Effector memory CD4-positive, alpha-beta T cell (primary cell): ENCODE data around the gene DNAJB2.

Experiments used
- DNase-seq, 3 donors: peaks; one replicate each; pipeline ENCODE4 v3.0.0-alpha.2; 2020
- H3K27ac ChIP-seq: 2 replicates; pipeline ENCODE4 v1.7.0; 2013; ENCODE audit warnings: mild to moderate bottlenecking, low read length, moderate library complexity; ENCODE audit not compliant: insufficient read depth, poor library complexity, severe bottlenecking
- H3K27me3 ChIP-seq: replicated peaks from 2 replicates; pipeline ENCODE4 v1.7.0; 2013; ENCODE audit warnings: mild to moderate bottlenecking, low read length; ENCODE audit not compliant: insufficient read depth, control insufficient read depth, poor library complexity, severe bottlenecking
- H3K36me3 ChIP-seq: 2 replicates; pipeline ENCODE4 v1.7.0; 2013; ENCODE audit warnings: mild to moderate bottlenecking, low read length, moderate library complexity; ENCODE audit not compliant: control insufficient read depth, insufficient read depth
- H3K4me1 ChIP-seq: 2 replicates; pipeline ENCODE4 v1.7.0; 2013; ENCODE audit warnings: low read length, mild to moderate bottlenecking; ENCODE audit not compliant: control insufficient read depth, insufficient read depth, poor library complexity, severe bottlenecking
- H3K4me3 ChIP-seq: 2 replicates; pipeline ENCODE4 v1.7.0; 2013; ENCODE audit warnings: low read length, low read depth, mild to moderate bottlenecking; ENCODE audit not compliant: insufficient read depth, poor library complexity, severe bottlenecking
- H3K9me3 ChIP-seq: 2 replicates; pipeline ENCODE4 v1.7.0; 2013; ENCODE audit warnings: mild to moderate bottlenecking, low read length, moderate library complexity; ENCODE audit not compliant: control insufficient read depth

DNAJB2 gene

DNA sequence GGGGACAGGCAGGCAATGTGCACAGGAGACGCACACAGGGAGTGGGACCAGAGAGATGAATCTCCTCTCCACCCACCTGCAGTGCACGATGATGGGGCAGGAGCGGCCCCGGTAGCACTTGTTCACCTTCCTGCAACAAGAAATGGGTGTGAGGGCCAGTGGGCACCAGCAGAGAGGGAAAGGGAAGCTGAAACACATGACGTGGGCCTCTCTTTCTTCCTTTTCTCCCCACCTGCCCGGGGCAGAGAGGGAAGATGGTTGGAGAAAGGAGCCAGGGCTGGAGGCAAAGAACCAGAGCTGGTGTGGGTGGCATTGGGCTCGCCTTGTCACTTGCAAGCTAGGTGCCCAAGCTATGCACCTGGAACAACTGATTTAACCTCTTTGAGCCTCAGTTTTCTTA lies 12.2 kb downstream of the DNAJB2 start:
- Histone ChIP-seq H3K36me3 (peaks cover 5% of the 10 kb centered on the region), H3K4me3 (no peak overlapping the region), H3K9me3 (no peaks in the 10 kb centered on the region), H3K27me3 (no peaks in the 10 kb centered on the region), H3K4me1 (peaks cover 4% of the 10 kb centered on the region), H3K27ac (no peak overlapping the region)
- no peak for DNase-seq

DNA sequence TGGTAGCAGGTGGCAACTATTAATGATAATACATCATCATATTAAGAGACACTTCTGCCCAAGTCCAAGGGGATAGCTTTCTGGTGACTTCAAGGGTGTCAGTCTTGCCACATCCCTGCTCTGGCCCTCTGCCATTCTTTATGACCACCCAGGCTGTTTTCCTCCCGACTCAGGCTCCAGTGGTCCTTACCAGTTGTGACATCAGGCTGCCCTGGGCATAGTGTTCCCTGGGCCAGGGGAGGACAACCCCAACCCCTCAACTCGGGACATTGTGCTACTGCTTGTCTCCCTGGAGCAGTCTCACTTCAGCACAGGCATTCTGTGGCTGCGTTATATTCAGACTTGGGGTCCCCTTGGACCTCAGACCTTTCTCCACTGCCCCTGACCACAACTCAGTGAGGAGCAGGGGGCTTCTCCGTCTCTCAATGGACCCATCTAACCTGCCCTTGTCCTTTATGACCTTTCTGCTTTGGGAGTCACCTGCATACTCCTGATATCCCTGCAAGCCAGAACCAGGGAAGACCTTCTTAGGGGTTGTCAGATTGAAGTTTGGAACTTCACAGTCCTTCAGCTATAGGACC lies 12.8 kb downstream of the DNAJB2 start:
- no peaks in the 10 kb centered on the region for H3K36me3 ChIP-seq
- no peak overlapping the region for H3K27ac ChIP-seq
- DNase-seq: no peak
- H3K27me3 ChIP-seq: no peaks in the 10 kb centered on the region
- no peaks in the 10 kb centered on the region for H3K9me3 ChIP-seq
- H3K4me1 ChIP-seq: peaks cover 4% of the 10 kb centered on the region
- no peak overlapping the region for H3K4me3 ChIP-seq

DNA sequence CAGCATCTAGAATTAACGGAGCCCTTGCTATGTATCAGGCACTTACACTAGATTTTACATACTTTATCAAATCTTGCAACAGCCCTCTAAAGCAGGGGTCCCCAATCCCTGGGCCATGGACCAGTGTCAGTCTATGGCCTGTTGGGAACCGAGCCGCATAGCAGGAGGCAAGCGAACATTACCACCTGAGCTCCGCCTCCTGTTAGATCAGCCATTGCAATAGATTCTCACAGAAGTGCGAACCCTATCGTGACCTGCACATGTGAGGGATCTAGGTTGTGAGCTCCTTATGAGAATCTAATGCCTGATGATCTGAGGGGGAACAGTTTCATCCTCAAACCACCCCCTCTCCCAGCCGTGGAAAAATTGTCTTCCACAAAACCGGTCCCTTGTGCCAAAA lies 13.4 kb downstream of the DNAJB2 start:
- no peak for DNase-seq
- Histone ChIP-seq H3K9me3 (no peaks in the 10 kb centered on the region), H3K4me1 (peaks cover 4% of the 10 kb centered on the region), H3K27ac (no peak overlapping the region), H3K27me3 (no peaks in the 10 kb centered on the region), H3K4me3 (no peak overlapping the region), H3K36me3 (no peaks in the 10 kb centered on the region)

DNA sequence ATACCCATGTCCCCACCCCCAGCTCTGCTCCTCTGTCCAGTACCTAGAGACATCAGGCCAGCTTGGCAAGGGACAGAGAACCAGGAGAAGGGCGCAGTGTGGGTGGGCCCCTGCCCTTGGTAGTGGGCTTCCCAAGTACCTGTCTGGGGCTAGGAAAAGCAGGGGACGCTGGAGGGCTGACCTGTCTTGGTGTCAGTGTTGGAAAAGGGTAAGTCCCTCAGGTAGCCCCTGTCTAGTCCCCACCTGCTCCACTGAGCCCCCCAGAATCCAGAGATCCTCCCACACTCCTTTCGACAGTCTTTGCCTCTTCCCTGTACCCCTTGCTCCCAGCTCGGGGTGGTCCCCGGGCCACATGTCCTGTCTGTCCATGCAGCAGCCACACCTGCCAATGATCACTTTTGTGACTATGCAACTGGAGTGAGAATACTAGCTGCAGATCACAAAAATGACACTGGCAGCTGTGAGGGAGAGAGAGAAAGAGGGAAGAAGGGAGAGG lies 14.6 kb downstream of the DNAJB2 start:
- Histone ChIP-seq H3K4me3 (no peak overlapping the region), H3K36me3 (no peaks in the 10 kb centered on the region), H3K27me3 (no peaks in the 10 kb centered on the region), H3K9me3 (no peaks in the 10 kb centered on the region), H3K27ac (no peak overlapping the region), H3K4me1 (peaks cover 4% of the 10 kb centered on the region)
- DNase-seq: no peak

DNA sequence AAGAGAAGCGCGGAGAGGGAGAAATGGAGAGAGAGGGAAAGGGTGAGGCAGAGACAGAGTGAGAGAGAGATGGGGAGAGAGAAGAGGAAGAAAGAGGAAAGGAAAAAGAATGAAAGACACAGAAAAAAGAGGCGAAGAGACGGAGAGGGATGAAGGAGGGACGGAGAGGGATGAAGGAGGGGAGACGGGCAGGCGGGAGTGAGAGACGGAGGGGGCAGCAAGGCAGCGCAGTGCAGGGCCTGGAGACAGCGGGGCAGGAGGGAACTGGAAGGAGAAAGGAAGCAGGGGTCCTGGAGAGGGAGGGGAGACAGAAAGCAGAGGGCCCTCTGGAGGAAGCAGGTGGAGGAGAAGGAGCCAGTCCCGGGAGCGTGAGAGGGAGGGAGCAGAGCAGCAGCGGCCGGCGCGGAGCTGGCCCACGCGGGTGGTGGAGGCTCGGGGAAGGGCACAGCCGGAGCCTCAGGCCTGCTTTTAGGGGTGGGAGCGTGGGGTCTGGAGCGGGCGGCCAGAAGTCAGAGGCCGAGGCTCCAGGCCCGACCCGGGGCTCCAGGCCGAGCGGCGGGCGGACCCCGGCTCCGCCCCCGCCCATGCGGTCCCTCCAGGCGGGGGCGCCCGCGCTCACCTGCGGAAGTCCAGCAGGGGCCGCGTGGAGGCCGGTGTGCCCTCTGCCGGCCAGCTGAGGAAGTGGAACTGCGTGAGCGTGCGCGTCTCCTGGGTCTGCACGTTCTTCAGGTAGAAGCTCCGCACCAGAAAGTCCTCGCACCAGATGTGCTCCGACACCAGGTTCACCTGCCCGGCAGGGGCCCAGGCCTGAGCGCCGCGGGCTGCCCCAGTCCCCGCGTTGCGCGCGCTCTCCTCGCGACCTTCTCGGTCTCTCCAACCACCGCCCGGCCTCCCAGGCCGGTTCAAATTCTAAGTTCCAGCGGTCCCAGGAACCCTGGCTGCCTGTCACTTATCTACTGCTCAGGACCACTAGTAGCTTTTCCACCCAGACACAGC lies 15.5 kb downstream of the DNAJB2 start:
- Histone ChIP-seq H3K4me3 (peak overlapping the region; percentile 61), H3K4me1 (peaks cover 4% of the 10 kb centered on the region), H3K27ac (peak overlapping the region; percentile 65), H3K36me3 (no peaks in the 10 kb centered on the region), H3K27me3 (no peaks in the 10 kb centered on the region), H3K9me3 (no peaks in the 10 kb centered on the region)
- DNase-seq: peak; percentile 78 to 82 (median 79)

DNA sequence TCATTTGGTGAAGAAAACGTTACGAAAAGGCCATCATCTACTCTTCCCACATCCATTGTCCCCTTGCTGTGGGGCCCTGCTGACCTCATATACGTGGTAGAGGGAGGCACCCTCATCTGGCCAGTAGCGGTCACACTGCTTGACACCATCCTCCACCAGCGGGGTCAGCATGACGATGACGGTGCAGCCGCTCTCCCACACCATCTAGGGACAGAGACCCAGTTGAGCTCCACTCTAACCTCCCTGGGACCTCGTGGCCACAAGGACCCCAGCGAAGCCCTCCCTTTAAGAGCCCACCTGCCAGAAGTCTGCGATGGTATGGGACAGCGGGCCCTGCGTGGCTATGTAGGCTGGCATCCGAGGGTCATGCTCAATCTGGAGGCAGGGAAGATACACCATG lies 17.0 kb downstream of the DNAJB2 start:
- no peak for DNase-seq
- peaks cover 4% of the 10 kb centered on the region for H3K4me1 ChIP-seq
- no peaks in the 10 kb centered on the region for H3K36me3 ChIP-seq
- no peak overlapping the region for H3K27ac ChIP-seq
- H3K9me3 ChIP-seq: no peaks in the 10 kb centered on the region
- no peaks in the 10 kb centered on the region for H3K27me3 ChIP-seq
- H3K4me3 ChIP-seq: no peak overlapping the region

DNA sequence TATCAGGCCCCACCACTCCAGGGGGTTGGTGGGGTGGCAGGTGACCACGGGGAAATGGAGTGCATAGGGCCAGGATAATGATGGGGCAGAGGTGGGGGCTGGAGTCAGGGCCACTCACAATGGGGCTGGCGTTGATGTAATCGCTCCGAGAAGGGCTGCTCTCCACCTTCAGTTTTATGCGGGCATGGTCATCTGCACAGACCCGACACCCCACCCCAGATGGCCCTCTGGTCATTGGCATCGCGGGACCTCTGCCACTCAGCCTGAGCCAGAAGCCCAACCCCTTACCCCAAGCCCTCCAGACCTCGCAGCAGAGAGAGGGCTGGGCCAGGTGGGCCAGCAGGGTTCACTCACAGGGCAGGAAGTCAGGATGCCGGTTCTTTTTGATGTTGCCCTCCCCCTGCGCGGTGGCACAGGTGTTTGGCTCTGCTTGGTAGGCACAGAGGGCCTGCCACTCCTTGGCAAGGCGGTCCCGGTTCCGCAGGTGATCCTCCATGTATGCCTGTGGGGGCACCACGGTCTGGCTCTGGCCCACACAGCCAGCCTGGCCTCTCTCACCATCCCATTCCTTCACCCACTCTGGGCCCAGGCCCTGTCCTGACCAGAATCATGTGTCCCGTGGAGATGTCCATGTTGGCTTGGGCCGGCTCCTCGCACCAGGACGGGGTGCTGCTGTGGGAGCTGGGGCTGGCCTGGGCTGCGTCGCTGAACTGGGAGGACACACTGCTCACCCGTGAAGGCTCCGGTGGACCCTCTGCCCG lies 17.6 kb downstream of the DNAJB2 start:
- H3K4me3 ChIP-seq: no peak overlapping the region
- DNase-seq: no peak
- no peak overlapping the region for H3K27ac ChIP-seq
- H3K4me1 ChIP-seq: peaks cover 4% of the 10 kb centered on the region
- H3K36me3 ChIP-seq: no peaks in the 10 kb centered on the region
- H3K27me3 ChIP-seq: no peaks in the 10 kb centered on the region
- H3K9me3 ChIP-seq: no peaks in the 10 kb centered on the region

DNA sequence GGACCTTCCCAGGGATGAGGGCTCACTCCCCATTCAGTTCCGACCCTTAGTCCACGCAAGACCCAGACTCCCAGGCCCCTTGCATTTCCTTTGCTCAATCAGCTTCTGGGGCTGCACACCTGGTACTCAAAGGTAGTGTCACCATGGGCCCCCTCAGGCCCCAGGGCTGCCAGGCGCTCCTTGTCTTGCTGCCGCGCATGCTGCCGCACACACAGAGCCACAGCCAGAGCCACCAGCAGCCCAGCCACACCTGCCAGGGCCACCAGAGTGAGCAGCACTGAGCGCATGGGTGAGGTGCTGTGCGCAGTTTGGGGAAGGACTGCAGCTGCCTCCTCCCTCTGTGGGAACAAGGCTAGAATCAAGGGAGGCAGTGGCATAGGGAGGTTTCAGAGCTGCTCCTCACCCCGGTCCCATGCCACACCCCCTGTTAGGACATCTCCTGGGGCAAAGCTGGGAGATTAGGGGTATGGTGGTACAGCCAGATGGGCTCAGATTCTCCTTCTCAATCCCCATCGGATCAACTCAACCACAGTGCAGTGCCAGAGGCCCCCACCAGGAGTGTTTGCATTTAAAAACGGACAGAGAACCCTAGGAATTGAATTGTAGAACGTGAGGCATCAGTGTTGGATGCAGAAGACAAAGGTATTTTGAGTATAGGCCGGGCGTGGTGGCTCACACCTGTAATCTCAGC lies 18.7 kb downstream of the DNAJB2 start:
- DNase-seq: no peak
- peaks cover 4% of the 10 kb centered on the region for H3K4me1 ChIP-seq
- no peak overlapping the region for H3K4me3 ChIP-seq
- no peaks in the 10 kb centered on the region for H3K27me3 ChIP-seq
- no peaks in the 10 kb centered on the region for H3K9me3 ChIP-seq
- no peak overlapping the region for H3K27ac ChIP-seq
- no peaks in the 10 kb centered on the region for H3K36me3 ChIP-seq

DNA sequence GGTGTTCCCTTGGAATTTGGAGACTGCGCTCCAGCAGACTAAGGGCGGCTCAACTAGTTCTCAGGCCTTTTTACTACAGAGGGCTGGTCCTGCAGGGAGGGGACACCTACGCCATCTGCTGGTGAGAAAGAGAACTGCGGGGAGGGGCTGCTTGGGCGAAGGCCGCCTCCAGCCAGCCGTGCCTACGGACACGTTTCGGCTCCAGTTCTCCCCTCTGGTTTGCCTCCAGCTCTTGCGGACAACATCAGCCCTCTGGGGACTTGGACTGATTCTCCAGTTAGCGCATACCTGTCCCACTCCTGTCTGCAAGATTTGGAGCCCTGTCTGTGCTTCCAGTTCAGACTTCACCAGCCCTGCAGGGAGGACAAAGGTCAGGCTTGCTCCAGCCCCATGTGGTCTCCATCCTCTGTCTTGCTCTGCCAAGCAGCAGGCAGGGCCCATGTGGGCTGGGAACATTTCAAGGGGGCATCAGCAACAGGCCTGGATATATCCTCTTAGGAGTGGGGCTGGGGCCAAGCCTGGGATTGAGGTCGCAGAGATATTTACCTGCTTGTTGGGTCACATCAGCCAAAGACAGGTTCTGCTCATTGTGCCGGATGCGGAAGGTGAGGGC lies 19.7 kb downstream of the DNAJB2 start:
- H3K27me3 ChIP-seq: no peaks in the 10 kb centered on the region
- DNase-seq: peak; percentile 72 to 78 (median 77)

More for the DNA sequence above, 19.7 kb downstream of the DNAJB2 start:
- Histone ChIP-seq H3K4me1 (peaks cover 4% of the 10 kb centered on the region), H3K9me3 (no peaks in the 10 kb centered on the region), H3K27ac (no peak overlapping the region), H3K4me3 (no peak overlapping the region), H3K36me3 (no peaks in the 10 kb centered on the region)
